Cortex of kidney (tissue), 1 donor: ENCODE measurements around the gene RBM17.
"Not testable (repeated sequence)": the region's sequence is repeated elsewhere in the genome, so short reads cannot be mapped to it uniquely, and the experiment has no call there.

Source experiments
- DNase-seq: peaks from one replicate; lab custom pipeline; 2025; lab: John Stamatoyannopoulos, UW

Gene RBM17

DNA sequence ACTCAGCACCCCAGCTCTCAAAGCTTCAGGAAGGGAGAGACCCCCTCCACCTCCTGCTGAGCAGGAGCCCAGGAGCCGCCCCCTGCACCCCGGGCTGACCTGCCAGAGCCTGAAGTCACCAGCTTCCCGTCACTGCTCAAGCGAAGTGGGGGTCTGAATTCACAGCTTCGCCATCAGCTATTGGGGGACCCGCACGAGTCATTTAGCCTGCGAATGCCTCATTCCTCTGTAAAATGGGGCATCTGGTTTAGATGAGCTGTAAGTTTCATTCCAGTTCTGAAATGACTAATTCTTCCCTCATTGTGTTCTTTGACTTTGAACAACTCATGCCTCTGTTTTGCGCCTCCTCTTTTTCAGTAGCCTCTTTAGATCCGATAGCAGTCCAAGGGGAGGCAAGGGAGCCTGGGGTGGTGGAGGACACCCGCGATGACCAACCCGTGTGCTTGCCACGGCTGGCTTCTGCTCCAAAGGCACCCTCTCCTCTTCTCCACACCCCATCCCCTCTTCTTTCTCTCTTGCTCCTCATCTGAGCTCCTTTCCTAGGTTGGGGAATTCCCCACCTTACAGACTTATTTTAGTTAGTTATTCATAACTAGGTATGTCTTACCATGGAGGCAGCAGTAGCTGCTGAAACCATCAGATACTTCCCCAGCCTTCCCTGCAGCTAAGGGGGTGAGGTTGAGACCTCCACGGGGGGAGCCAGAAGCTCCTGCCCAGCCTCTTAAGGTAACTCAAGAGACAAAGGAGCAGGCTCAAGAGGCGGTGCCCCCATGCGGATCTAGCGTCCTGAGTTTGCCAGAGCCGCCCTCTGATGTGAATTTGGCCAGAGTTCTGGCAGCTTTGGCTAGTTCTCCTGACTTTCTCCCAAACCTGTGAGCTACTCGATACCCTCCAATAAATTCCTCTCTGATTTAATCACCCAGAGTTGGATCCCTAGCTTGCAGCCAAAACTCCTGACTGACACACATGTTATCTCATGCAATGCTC, 47.7 kb downstream of the RBM17 start:
- no peak for DNase-seq

DNA sequence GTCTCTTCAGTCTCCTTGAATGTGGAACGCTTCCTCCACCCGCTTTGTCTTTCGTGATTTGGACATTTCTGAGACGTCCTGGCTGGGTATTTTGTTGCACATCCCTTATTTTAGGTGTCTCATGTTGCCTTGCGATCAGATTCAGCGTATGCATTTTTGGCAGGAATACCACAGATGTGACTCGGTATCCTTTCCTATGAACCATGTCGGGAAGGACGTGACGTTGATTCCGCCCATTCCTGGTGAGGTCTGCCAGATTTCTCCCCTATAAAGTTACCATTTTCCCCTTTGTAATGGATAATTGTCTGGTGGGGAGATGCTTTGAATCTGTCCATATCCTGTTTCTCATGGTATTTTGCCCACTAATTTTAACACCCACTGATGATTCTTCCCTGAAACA, 49.6 kb downstream of the RBM17 start:
- no peak for DNase-seq

DNA sequence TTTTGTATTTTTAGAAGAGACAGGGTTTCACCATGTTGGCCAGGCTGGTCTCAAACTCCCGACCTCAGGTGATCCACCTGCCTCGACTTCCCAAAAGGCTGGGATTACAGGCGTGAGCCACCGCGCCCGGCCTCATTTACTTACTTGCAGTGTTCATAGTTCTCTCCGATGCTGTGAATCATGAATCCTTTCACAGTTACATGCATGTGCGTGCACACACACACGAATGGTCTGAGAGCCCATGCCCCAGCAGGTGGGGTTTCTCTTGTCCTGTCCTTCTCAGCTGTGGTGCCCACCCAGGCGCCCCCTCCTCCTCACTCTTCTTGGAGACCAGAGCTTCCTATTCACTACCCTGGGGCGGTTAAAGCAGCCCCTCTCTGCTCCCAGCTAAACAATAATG, 50.6 kb downstream of the RBM17 start:
- no peak for DNase-seq

DNA sequence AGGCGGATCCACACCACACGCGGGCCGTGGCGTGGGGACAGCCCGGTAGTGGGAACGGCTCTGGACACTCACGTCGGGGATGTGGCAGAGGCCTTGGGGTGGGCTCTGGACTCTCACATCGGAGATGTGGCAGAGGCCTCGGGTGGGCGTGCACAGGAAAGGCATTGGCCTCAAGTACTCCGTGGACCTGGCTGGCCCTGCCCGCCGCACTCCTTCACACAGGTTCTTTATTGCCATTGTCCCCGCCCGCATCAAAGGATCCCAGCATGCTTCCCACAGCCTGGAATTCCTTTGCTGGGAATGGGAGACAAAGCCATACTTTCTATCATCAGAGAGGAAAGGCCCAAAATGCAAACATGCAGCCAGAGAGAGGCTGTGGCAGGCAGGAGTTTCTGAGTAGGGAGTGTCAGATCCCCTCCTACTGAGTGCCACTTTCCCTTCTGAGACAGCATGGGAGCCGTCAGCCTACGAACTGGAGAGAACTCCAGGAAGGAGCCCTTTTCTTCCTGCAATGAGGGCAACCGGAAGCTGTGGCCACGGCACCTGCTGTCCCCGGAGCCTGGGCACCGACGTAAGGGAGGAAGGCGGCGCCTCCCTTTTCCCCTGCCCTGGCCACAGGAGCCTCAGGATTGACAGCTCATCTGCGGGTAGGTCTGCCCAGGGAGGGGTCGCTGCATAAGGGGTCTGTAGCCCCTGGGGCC, 51.5 kb downstream of the RBM17 start:
- DNase-seq = no peak

DNA sequence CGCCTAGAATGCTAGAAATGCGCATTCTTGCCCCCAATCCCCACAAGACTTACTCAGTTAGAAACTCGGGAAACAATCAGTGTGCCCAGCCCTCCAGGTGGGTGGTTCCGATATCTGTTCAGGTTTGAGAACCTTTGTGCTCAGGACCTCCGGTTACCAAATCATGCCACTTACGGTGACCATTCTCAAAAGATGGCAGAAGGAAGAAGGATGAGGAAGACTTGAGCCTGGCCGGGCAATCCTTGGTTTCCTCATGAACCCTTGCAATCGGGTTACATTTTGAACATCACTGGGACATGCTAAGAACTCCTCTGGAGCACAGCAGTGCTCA, 52.1 kb downstream of the RBM17 start:
- no peak for DNase-seq

DNA sequence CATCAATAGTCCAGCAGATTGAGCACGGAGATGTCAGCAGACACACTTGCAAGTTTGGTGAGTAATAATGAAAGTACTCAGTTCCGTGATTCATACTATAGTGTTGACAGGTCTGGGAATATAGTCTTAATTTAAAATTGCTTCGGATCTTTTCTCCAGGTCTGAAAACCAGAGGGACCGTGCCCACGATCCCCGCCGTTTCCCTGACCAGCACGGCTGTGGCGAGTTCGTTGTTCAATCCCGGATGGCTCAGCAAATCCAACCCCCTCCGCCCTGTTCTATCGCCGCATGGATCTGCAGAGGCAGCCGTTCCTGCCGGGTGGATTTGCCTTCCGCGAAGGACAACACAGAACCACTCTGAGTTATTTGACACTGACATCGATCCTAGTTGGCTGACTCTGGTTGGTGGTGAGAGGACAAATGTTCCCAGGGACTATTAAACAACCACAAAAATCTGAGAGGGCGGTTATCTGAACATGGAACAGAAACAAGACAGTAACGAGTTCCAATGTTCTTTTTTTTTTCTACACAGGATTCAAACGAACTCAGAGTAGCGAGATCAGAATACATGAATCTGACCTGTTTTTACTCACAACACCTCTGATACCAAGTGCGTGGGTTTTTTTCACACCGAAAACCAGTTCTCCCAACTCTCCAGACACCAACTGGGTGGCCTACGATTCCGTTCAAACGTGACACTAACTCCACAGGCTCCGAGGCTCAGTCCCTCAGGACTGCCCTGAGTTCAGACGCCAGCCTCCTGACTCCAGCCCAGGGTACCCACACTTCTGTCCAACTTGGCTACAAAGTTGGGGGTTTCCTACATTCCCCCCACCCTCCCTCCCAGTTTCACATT, 52.7 kb downstream of the RBM17 start:
- DNase-seq = no peak

DNA sequence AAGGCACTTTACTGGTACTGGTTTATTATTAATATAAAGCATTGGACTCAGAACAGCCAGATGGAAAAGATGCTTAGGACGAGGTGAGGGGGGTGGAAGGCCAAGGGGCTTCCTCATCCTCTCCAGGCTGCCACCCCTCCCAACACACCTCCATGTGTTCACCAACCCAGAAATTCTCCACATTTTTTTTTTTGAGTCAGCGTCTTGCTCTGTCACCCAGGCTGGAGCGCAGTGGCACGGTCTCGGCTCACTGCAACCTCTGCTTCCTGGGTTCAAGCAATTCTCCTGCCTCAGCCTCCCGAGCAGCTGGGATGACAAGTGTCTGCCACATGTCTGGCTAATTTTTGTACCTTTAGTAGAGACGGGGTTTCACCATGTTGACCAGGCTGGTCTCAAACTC, 53.4 kb downstream of the RBM17 start:
- DNase-seq = not testable (repeated sequence)

DNA sequence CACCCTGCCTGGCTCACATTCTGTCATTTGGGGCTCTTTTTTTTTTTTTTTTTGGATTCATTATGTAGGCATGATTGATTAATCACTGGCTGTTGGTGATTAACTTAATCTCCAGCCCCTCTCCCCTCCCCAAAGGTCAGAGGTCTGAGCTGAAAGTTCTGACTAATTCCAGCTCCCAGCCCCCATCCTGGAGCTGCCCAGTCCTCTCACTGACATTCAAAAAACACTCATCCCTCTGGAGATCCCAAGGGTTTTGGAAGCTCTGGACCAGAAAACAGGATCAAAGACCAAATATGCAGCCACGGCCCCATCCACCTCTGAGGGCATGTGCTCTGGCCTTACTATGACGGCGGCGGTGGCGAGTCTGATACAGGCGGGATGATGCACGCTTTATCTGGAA, 53.8 kb downstream of the RBM17 start:
- DNase-seq = no peak

DNA sequence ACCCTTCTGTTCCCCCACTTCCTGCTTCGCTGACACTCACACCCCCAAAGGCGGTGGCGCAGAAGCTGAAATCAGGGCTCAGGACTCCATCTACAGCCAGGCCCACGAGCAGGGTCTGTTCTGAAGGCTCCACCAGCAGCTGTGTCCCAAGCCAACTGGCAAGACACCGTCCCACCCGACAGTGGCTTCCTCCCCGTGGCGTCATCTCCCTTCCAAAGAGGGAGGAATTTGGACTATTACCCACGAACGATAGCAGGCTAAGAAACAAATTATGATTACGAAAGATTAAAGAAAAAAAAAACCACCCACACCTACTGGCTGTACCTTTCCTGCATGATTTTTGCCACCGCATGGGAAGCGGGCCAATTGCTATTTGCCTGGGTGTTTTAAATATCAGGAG, 54.3 kb downstream of the RBM17 start:
- no peak for DNase-seq

DNA sequence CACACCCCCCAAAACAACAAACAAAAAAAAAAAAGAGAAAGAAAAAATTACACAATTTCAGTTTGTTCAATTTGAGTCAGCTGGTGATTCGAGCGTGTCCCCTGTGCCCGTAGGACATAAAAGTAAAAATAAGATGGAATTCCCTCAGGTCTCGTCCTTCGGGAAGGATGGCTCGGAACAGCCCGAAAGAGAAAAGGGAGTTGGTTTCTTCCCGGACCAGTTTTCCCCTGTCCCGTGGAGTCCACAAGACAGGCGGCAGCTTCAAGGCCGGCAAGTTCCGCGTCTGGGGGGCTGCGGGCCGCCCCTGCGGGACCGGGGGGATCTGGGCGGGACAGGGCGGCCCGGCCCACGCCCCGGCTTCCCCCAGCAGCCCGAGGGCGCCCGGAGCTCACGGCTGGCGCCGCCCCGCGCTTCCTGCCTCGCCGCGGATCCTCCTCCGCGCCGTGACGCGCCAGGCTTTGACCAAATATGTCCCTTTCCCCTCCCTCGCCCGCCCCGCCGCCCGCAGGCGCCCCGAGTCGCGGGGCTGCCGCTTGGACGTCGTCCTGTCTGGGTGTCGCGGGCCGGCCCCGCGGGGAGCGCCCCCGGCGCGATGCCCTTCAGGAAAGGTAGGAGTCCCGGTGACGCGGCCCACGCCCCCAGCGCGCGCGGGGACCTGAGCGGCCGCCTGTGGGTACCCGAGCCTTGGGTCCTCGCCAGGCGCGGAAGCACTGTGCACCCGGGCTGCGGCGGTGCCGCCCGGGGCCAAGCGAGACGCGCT, 55.8 kb downstream of the RBM17 start:
- no peak for DNase-seq

DNA sequence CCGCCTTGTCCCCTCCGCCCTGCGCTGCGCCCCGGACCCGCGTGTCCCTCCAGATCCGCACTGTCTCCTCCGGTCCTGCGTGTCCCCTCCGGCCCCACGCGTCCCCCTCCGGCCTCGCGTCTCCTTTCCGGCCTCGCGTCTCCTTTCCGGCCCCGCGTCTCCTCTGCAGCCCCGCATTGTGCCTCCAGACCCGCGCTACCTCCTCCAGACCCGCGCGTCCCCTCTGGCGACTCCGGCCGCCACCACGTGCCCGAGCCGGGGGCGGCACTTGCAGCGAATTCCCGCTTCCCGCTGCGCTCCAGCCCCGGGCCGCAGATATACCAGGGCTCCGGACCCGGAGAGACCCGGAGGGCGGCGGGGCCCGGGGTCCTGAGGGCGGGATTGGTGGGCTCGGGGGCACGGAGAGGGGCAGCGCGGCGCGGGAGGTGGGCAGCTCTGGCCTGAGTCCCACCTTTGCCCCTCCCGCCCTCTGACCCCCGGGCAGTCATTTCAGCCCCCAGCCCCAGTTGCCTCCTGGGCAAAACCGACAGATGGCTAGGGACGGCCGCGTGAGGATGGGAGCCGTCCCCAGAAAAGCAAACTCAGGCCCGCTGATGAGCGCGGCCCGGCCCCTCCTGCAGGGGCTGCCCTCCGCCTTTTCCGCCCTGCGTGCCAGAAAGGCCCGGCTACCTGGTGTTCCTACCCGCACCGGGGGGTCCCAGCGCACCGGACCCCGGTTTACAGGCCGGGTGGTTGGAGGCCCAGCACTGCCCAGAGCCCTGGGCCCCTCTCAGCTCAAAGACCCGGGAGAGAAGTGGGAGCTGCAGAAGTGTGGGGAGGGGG, 56.5 kb downstream of the RBM17 start:
- no peak for DNase-seq

DNA sequence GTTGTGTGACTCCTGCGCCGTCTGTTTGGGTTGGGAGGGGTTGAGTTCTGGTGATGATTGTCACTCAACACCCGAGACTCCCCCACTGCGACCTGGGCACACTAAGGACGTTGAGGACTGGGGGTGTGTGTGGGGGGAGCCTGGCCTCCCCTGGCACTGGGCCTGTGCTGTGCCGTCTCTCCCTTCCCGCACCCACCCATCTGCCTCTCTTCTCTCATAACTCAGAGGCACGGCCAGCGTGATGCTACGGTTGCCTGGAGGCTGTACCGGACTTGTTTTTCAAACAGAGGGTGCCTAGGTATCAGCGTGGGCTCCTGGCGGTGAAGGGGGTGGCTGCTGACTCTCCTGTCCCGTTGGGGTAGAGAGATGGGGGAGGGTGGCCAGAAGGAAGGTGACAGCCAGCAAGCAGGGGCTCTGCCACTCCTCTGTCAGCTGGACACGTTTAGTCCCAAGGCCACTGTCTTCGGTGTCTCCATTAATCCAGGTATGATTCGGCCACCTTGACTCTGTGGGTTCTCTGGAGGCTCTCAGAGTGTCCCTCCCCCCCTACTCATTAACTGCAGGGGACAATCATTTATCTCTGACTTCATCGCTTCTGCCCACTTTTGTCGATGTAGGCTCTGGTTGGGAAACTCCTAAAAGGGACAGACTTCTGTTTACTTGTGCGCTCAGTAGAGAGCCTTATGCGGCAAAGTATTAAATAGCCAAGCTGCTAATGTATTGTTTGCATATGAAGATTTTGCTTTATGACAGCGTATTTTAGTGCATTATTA, 57.4 kb downstream of the RBM17 start:
- DNase-seq = no peak

DNA sequence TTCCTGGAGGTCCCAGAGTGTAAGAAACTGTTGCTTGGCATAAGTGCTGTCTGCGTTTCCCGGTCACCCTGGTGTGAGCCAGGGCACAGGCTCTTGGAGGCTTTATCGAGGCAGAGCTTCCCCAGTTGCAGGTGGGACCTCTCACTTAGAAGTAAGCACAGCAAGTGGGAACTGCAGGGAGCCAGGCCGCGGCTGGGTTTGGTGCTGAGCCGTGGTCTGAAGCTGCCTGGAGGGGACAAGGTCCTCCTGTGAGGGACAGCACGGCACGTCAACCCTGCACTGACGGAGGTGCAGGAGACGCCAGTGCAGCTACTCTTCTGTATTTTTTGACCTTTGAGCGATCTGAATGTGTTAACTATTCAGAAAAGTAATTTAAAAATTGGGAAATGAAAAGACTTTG, 58.1 kb downstream of the RBM17 start:
- DNase-seq = no peak

DNA sequence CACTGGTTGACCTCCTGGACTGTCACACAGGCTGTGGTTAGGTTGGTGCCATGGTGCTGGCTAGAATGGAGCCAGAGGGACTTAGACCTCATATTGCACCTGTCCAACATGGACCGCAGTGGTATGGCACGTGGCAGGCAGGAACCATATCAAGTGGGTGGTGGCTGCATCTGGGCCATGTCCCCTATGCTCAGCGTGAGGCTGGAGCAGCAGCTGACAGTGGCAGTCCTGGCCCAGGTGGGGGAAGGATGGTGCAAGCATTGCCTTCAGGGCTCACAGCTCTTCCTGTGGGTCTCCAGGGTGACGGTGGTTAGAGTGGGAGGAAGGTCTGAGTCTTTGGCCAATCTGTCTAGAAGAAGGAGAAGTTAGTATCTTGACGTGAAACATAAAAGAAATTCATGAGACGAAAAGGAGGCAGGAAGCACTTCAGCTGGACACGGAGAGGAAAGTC, 59.4 kb downstream of the RBM17 start:
- no peak for DNase-seq

DNA sequence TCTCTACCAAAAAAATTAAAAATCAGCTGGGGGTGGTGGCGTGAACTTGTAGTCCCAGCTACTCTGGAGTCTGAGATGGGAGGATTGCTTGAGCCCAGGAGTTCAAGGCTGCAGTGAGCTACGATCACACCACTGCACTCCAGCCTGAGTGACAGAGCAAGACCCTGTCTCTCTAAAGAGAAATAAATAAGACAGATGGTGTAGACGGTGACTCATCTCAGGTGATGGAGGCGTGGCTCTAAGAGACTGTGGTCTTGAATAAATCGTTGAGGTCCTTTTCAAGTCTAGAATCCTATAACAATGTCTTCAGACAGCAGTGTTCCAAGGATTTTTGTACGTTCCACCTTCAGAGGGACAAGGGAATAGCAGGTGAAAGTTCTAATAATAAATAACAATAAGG, 60.1 kb downstream of the RBM17 start:
- no peak for DNase-seq

DNA sequence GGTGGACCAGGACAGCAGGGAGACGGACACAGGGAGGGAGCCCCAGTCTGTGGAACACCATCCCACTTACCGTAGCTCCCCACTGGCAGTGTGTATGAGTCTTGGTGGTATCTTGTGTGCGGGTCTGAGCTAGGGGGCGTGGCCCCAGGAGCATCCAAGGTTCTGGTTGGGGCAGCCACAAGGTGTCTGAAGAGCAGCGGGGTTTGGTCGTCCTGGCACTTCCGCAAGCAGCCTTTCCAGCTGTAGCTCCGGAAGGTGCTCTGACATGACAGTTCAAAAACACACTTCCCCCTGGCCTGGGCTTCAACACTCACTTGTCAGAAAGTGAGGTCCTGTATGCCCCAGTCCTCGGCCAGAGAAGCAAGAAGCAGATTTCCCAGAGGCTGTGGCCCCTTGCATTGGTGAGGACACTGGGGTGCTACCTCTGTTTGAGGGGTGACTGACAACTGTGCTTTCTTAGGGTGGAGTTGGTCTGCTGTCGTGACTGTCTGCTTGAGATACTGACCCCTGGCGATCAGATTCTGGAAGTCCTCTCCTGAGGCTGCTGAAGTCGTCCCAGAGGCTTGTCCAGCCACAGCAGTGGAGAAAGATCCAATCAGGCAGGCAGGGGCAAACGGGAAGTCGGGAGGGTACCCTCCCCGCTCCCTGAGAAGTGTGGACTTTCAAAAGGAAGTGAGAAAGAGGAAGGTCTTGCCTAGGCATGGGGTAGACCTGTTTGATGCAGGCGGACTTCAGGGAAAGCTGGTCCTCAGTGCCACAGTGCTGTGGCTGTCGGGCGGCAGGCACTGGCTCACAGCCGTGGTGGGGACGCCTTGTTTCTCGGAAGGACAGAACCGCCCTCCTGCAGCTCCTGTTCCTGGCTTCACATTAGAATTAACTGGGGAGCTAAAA, 62.5 kb downstream of the RBM17 start:
- DNase-seq = no peak

DNA sequence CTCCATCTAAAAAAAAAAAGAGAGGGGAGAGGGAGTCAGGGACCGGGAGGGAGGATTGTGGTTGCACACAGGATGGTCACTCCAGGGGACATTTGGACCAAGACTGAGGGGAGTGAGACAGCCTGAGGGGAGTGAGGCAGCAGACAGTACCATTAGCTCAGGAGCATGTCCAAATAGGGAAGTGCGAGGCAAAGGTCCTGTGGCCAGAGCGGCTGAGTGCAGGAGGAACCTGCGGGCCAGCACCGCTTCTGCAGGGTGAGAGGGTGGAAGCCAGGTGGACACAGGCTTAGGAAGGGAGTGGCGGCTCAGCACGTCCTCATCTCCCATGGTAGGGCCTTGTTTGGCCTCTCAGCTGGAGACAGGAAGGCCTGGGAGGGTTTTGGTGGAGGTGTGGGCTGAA, 65.0 kb downstream of the RBM17 start:
- no peak for DNase-seq

DNA sequence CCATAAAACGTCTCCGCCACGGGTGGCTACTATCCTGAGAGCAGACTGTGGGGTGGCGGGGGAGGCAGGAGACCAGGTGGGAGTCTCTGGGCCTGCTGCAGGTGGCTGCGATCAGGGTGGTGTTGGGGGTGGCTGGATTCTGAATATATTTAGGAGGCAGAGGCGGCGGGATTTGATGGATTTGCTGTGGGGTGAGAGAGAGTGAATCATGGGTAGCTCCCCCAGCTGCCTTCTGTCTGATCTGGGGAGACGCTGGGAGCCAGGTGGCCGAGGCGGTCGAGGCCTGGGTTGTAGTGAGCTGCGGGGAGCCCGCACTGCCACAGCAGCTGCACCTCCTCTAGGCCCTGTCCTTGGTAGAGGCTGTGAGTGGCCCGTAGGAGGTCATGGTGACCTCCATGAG, 65.7 kb downstream of the RBM17 start:
- no peak for DNase-seq

DNA sequence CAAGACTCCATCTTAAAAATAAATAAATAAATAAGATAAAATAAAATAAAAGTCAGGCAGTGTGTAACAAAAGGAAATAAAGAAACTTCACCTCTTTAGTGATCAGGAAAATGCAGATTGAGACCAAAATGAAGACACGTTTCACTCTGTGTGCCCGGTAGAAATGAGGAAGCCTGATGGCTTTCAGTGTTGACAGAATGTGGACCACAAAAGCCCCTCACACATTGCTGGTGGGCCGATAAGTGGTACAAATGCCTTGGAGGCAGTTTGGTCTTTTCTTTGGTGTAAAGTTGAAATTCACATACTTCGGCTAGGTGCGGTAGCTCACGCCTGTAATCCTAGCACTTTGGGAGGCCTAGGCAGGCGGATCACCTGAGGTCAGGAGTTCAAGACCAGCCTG, 69.4 kb downstream of the RBM17 start:
- no peak for DNase-seq
